SK-N-SH (cell line): ENCODE results near the gene SPECC1L. TPM values are rescaled to one million over a fixed set of nuclear protein-coding genes. Genes with fewer than 3 reads are reported as not detected.
A peak's percentile ranks its signal among the peaks of the same experiment; 100 is the strongest.

ENCODE experiments used
- CTCF ChIA-PET: fragments of 300-600, 350-600 bp; formaldehyde crosslinking; extraction: SDS; loops from one replicate; lab custom pipeline; 2021; lab: Yijun Ruan, JAX
- POLR2A ChIA-PET: fragments of 350-600 bp; sonication (Branson Sonifier 250); formaldehyde crosslinking; extraction: SDS; loops from one replicate; lab custom pipeline; 2020; ENCODE audit warnings: antibody characterized with exemption, inconsistent platforms; lab: Yijun Ruan, JAX
- DNase-seq: peaks from one replicate; pipeline ENCODE4 v3.0.0; 2012
- H2AFZ ChIP-seq: fragments of 200-600 bp; sonication (generic); 2 replicates; pipeline ENCODE4 v1.8.1; 2016; ENCODE audit warnings: antibody characterized with exemption, mild to moderate bottlenecking, low read depth
- H3F3A ChIP-seq: fragments of 200-600 bp; sonication (generic); replicated peaks from 2 replicates; pipeline ENCODE3; 2016; ENCODE audit warnings: antibody characterized with exemption, mild to moderate bottlenecking; ENCODE audit not compliant: insufficient read depth
- H3K27ac ChIP-seq, 2 experiments: fragments of 200-500 bp in 1 of 2; fragments of 200-600 bp in 1 of 2; sonication (Bioruptor generic) in 1 of 2; sonication (generic), shearing (Covaris generic) in 1 of 2; 2 replicates each; pipeline versions ENCODE4 v1.5.1 to v1.6.1; 2014 to 2016; ENCODE audit warnings: low read depth in 2 of 2, inconsistent platforms in 1 of 2, low read length in 1 of 2, mild to moderate bottlenecking in 1 of 2, mixed read lengths in 1 of 2
- H3K27me3 ChIP-seq: fragments of 200-600 bp; sonication (generic), shearing (Covaris generic); 2 replicates; pipeline ENCODE4 v1.6.1; 2016; ENCODE audit warnings: mixed run types; ENCODE audit not compliant: insufficient read depth
- H3K36me3 ChIP-seq, 2 experiments: fragments of 200-500 bp in 1 of 2; fragments of 200-600 bp in 1 of 2; sonication (Bioruptor generic) in 1 of 2; sonication (generic) in 1 of 2; replicated peaks in 1 of 2; 2 replicates each; pipeline versions ENCODE3 to v1.5.1; 2014 to 2016; ENCODE audit warnings: low read length in 1 of 2, mild to moderate bottlenecking in 1 of 2; ENCODE audit not compliant: insufficient read depth in 2 of 2, control insufficient read depth in 1 of 2
- H3K4me1 ChIP-seq, 2 experiments: fragments of 200-500 bp in 1 of 2; fragments of 200-600 bp in 1 of 2; sonication (Bioruptor generic) in 1 of 2; sonication (generic), shearing (Covaris generic) in 1 of 2; 2 replicates each; pipeline versions ENCODE4 v1.5.1 to v1.6.1; 2014 to 2016; ENCODE audit warnings: low read depth in 1 of 2, low read length in 1 of 2, mixed run types in 1 of 2; ENCODE audit not compliant: insufficient read depth in 2 of 2, control insufficient read depth in 1 of 2
- H3K4me2 ChIP-seq: fragments of 200-600 bp; sonication (generic), shearing (Covaris generic); 2 replicates; pipeline ENCODE4 v1.6.1; 2017; ENCODE audit warnings: mixed run types
- H3K4me3 ChIP-seq, 2 experiments: fragments of 200-500 bp in 1 of 2; fragments of 200-600 bp in 1 of 2; sonication (Bioruptor generic) in 1 of 2; sonication (generic), shearing (Covaris generic) in 1 of 2; 2 replicates each; pipeline versions ENCODE4 v1.5.1 to v1.8.1; 2014 to 2016; ENCODE audit warnings: low read depth in 2 of 2, inconsistent platforms in 1 of 2, low read length in 1 of 2, mild to moderate bottlenecking in 1 of 2, mixed read lengths in 1 of 2, moderate library complexity in 1 of 2
- H3K79me2 ChIP-seq: fragments of 200-600 bp; sonication (generic); 2 replicates; pipeline ENCODE4 v1.8.1; 2017; ENCODE audit warnings: mild to moderate bottlenecking; ENCODE audit not compliant: insufficient read depth
- H3K9ac ChIP-seq: fragments of 200-600 bp; sonication (generic); 2 replicates; pipeline ENCODE4 v1.6.1; 2017; ENCODE audit warnings: mixed run types
- H3K9me2 ChIP-seq: fragments of 200-600 bp; sonication (generic); 2 replicates; pipeline ENCODE4 v1.6.1; 2017; ENCODE audit warnings: mixed run types
- H3K9me3 ChIP-seq: fragments of 200-600 bp; sonication (generic); 2 replicates; pipeline ENCODE4 v1.6.1; 2017; ENCODE audit warnings: mixed run types, mild to moderate bottlenecking, moderate library complexity
- H4K20me1 ChIP-seq: fragments of 200-600 bp; sonication (generic); 2 replicates; pipeline ENCODE4 v1.6.1; 2017; ENCODE audit warnings: mild to moderate bottlenecking, mixed run types; ENCODE audit not compliant: insufficient read depth
- CHD2 ChIP-seq: fragments of 150-350 bp; IDR thresholded peaks from 2 replicates; pipeline ENCODE4 v1.6.1; 2018; ENCODE audit warnings: low read length; ENCODE audit not compliant: partially characterized antibody
- EP300 ChIP-seq, 2 experiments: IDR thresholded peaks; 2 replicates each; pipeline versions ENCODE4 v1.4.0 to v1.6.1; 2012; ENCODE audit warnings: borderline replicate concordance in 1 of 2, low read depth in 1 of 2, low read length in 1 of 2
- EZH2phosphoT487 ChIP-seq: fragments of 200-600 bp; sonication (generic); IDR thresholded peaks from 2 replicates; pipeline ENCODE4 v1.6.1; 2017; ENCODE audit warnings: low read depth, mixed run types, mild to moderate bottlenecking, antibody characterized with exemption, moderate library complexity, borderline replicate concordance
- FOSL2 ChIP-seq: IDR thresholded peaks from 2 replicates; pipeline ENCODE4 v1.4.0; 2012; ENCODE audit warnings: low read depth, mild to moderate bottlenecking, moderate library complexity, borderline replicate concordance
- FOXJ3 ChIP-seq: sonication (generic); formaldehyde crosslinking; IDR thresholded peaks from 2 replicates; pipeline ENCODE4 v1.5.1; 2020; ENCODE audit warnings: mild to moderate bottlenecking, missing genetic modification reagents
- GABPA ChIP-seq: IDR thresholded peaks from 2 replicates; pipeline ENCODE4 v1.4.0; 2012; ENCODE audit warnings: low read depth, mild to moderate bottlenecking
- MAX ChIP-seq: IDR thresholded peaks from 2 replicates; pipeline ENCODE4 v1.4.0; 2012; ENCODE audit warnings: low read depth
- MEF2A ChIP-seq: IDR thresholded peaks from 2 replicates; pipeline ENCODE4 v1.4.0; 2012; ENCODE audit warnings: low read depth, borderline replicate concordance
- MXI1 ChIP-seq: IDR thresholded peaks from 2 replicates; pipeline ENCODE4 v1.6.1; 2012; ENCODE audit warnings: mild to moderate bottlenecking, low read depth, low read length, improper control_type of control experiment
- NRF1 ChIP-seq: IDR thresholded peaks from 2 replicates; pipeline ENCODE4 v1.6.1; 2012; ENCODE audit warnings: low read depth, mild to moderate bottlenecking, low read length
- POLR2AphosphoS5 ChIP-seq: IDR thresholded peaks from 2 replicates; pipeline ENCODE4 v1.6.1; 2012; ENCODE audit warnings: low read depth, low read length
- RCOR1 ChIP-seq: fragments of 150-350 bp; IDR thresholded peaks from 2 replicates; pipeline ENCODE4 v1.6.1; 2017; ENCODE audit warnings: antibody characterized with exemption, low read length
- TCF12 ChIP-seq: IDR thresholded peaks from 2 replicates; pipeline ENCODE4 v1.4.0; 2012
- TEAD4 ChIP-seq: IDR thresholded peaks from 2 replicates; pipeline ENCODE4 v1.4.0; 2012; ENCODE audit warnings: mild to moderate bottlenecking, borderline replicate concordance; ENCODE audit not compliant: insufficient read depth
- WGBS: methylation state at CpG from one replicate; pipeline ENCODE4 v1.1.6; 2017; ENCODE audit warnings: low lambda C conversion rate; 5-methylcytosine and 5-hydroxymethylcytosine counted together
- polyA plus RNA-seq, 3 experiments: library from polyadenylated mRNA; depleted of rRNA; stranded (reverse); fragments of >200 nt; gene quantifications; 2 replicates each; pipeline ENCODE4 v1.2.3, GENCODE V29; 2012

The SPECC1L gene
- polyA plus RNA-seq, 1 of the 3 experiments (the other 2 are of a cell fraction), result 22.9 TPM

DNA sequence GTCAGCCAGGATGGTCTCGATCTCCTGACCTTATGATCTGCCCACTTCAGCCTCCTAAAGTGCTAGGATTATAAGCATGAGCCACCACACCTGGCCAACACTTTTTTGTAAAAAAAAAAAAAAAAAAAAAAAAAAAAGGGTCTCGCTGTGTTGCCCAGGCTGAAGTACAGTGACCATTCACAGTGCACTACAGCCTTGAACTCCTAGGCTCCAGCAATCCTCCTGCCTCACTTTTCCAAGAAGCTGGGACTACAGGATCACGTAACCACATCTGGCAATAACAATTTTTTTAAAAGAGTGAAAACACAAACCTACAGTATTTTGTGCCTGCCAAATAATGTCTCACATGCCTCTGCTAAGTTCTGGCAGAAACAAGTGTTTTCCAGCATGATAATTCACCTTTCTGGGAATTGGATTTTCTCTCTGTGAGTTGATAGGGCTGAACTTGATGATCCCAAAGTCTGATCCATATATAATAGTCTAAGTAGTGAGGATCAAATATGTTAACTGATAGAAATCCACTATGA lies 187.3 kb downstream of the SPECC1L start:
- Histone ChIP-seq H3K79me2 (no peaks in the 10 kb centered on the region), H3K36me3 (no peaks in the 10 kb centered on the region), H4K20me1 (no peaks in the 10 kb centered on the region), H3K9ac (no peak overlapping the region), H3K27ac (no peak overlapping the region), H3K4me3 (no peak overlapping the region), H3K9me3 (no peaks in the 10 kb centered on the region), H3K4me1 (peaks cover 0 to 4% of the 10 kb centered on the region in 2 experiments; a peak in 1 of 4 replicates), H3K27me3 (no peaks in the 10 kb centered on the region), H3K4me2 (no peak overlapping the region), H2AFZ (no peak overlapping the region), H3K9me2 (no peaks in the 10 kb centered on the region), H3F3A (no peaks in the 10 kb centered on the region)
- WGBS, result 82% methylated on average over 3 of the region's 3 CpGs
- TF ChIP-seq POLR2AphosphoS5 (no peak), MXI1 (no peak), NRF1 (no peak), CHD2 (no peak), MAX (no peak), GABPA (no peak), MEF2A (no peak), FOXJ3 (no peak), RCOR1 (no peak), TEAD4 (no peak), TCF12 (no peak)
- ChIA-PET POLR2A (no interaction called here), CTCF (no interaction called here)
- no peak for DNase-seq

DNA sequence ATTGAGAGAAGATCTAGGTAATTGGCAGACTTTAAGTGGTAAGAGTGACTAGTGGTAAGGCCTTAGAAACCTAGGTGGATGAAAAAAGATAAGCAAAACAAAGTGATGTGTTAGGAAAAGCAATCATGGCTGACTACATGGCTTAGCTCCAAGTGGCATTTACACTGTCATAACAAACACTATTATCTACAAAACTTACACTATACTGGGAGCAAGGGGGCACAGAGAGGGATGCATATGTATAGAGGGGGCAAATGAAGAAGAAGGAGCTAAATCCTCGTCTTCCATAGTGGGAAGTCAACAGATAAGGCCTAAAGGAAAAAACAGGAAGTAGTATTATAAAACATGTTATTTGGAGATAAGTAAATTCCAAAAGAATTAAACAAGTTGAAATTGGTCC lies 189.3 kb downstream of the SPECC1L start:
- Histone ChIP-seq H2AFZ (peak overlapping the region; percentile 40; the same call in 1 of the 2 replicates), H3K36me3 (no peaks in the 10 kb centered on the region), H3K79me2 (no peaks in the 10 kb centered on the region), H3K27me3 (no peaks in the 10 kb centered on the region), H3K9me2 (no peaks in the 10 kb centered on the region), H3K4me2 (no peak overlapping the region), H3K9me3 (no peaks in the 10 kb centered on the region), H4K20me1 (no peaks in the 10 kb centered on the region), H3K4me1 (peaks cover 0 to 4% of the 10 kb centered on the region in 2 experiments; a peak in 1 of 4 replicates), H3F3A (no peaks in the 10 kb centered on the region), H3K9ac (no peak overlapping the region), H3K27ac (no peak overlapping the region), H3K4me3 (no peak overlapping the region)
- ChIA-PET CTCF (interaction anchor here (0.8 to 1.8 kb wide), 3 partner anchors 13 to 63 kb away, joined by 3 to 4 read pairs (median 4); no protein-coding TSS in a partner anchor), POLR2A (no interaction called here)
- TF ChIP-seq GABPA (no peak), FOSL2 (no peak), EZH2phosphoT487 (no peak), EP300 (IDR thresholded peaks at IDR 0.05; ENCODE audit: borderline replicate concordance in 1 of 2, low read depth in 1 of 2, low read length in 1 of 2) (no peak), FOXJ3 (no peak)
- DNase-seq, result no peak
- 94% methylated on average over 1 of the region's 1 CpG for WGBS
